Upper lobe of left lung (tissue), 6 donors: Measurements from ENCODE around the gene ACVR2B. TPM values are rescaled to one million over a fixed set of nuclear protein-coding genes. Genes with fewer than 3 reads are reported as not detected.

ENCODE experiments used
- ATAC-seq, 2 donors: fragments of 200-7000 bp; cut with Tn5 transposase; one replicate each; pipeline ENCODE4 v1.9.1; 2022; ENCODE audit warnings: mild to moderate bottlenecking in 2 of 2, moderate library complexity in 2 of 2; ENCODE audit not compliant: low FRiP score in 2 of 2
- DNase-seq, 2 donors: peaks; one replicate each; pipeline ENCODE4 v3.0.0-alpha.2; 2019 to 2020
- H3K27ac ChIP-seq, 4 donors: fragments of 200-600 bp; sonication (generic); one replicate each; pipeline ENCODE4 v1.5.1; 2016 to 2019
- H3K27me3 ChIP-seq, 4 donors: fragments of 200-600 bp; sonication (generic); one replicate each; pipeline ENCODE4 v1.5.1; 2017 to 2019
- H3K36me3 ChIP-seq, 4 donors: fragments of 200-600 bp; sonication (generic); one replicate each; pipeline ENCODE4 v1.5.1; 2016 to 2019
- H3K4me1 ChIP-seq, 4 donors: fragments of 200-600 bp; sonication (generic); one replicate each; pipeline ENCODE4 v1.5.1; 2018 to 2019
- H3K4me3 ChIP-seq, 4 donors: fragments of 200-600 bp; sonication (generic); one replicate each; pipeline ENCODE4 v1.5.1; 2017 to 2019; ENCODE audit warnings: mild to moderate bottlenecking in 2 of 4, moderate library complexity in 1 of 4
- H3K9me3 ChIP-seq, 4 donors: fragments of 200-600 bp; sonication (generic); one replicate each; pipeline ENCODE4 v1.5.1; 2018 to 2019
- CTCF ChIP-seq, 6 experiments: fragments of 450-650 bp in 4 of 6; fragments of 200-600 bp in 2 of 6; sonication (generic) in 2 of 6; IDR thresholded peaks; one replicate each; pipeline ENCODE4 v1.5.1; 2016 to 2019; ENCODE audit warnings: antibody characterized with exemption in 6 of 6
- EP300 ChIP-seq, 4 donors: sonication (generic); formaldehyde crosslinking; IDR thresholded peaks; one replicate each; pipeline ENCODE4 v1.5.1; 2017; ENCODE audit warnings: antibody characterized with exemption in 4 of 4, control low read depth in 2 of 4
- POLR2A ChIP-seq, 4 donors: fragments of 450-650 bp; IDR thresholded peaks; one replicate each; pipeline ENCODE4 v1.5.1; 2016 to 2017; ENCODE audit warnings: antibody characterized with exemption in 4 of 4, mild to moderate bottlenecking in 2 of 4
- POLR2AphosphoS5 ChIP-seq, 2 donors: sonication (generic); formaldehyde crosslinking; IDR thresholded peaks; one replicate each; pipeline ENCODE4 v1.5.1; 2017; ENCODE audit warnings: antibody characterized with exemption in 2 of 2
- WGBS, 2 donors: methylation state at CpG; one replicate each; pipeline ENCODE4 v1.1.5; 2017 to 2018; 5-methylcytosine and 5-hydroxymethylcytosine counted together
- total RNA-seq, 6 donors: library from RNA; depleted of rRNA in 4 of 6; stranded (reverse); fragments of >200 nt in 4 of 6; gene quantifications; one replicate each; pipeline versions ENCODE4 v1.1.0 to v1.2.1, GENCODE V29; 2016 to 2021
- donor health status: DM: no; HTN: no; CAD: no; lungs with moderate emphysema.
- donor health status: DM: no; HTN: yes; CAD: no; lungs with severe emphysema.

The ACVR2B gene
- total RNA-seq, 6 donors from 2014 or later: 4.1 to 9.4 (median 8.0) TPM

- Histone ChIP-seq H3K4me1 (peaks cover 30 to 56% (median 44%) of the 10 kb centered on the region in 4 donors), H3K27me3 (no peaks in the 10 kb centered on the region), H3K4me3 (peak overlapping the region; percentile 81 to 97 (median 91)), H3K36me3 (no peaks in the 10 kb centered on the region), H3K27ac (peak overlapping the region; percentile 81 to 94 (median 84)), H3K9me3 (no peaks in the 10 kb centered on the region)
- 0% methylated on average over 7 to 24 of the region's 78 CpGs for WGBS, 2 donors
- DNase-seq (peak in 1 of 2 donors; percentile 91), ATAC-seq (peak in 1 of 2 donors; percentile 51)
- peak in 2 of 4 donors; percentile 60 to 64 for TF ChIP-seq POLR2A (IDR thresholded peaks at IDR 0.05)
- peak in 1 of 6 experiments; percentile 20 for TF ChIP-seq CTCF (IDR thresholded peaks at IDR 0.05)
- TF ChIP-seq EP300 (IDR thresholded peaks at IDR 0.05): no peak
Measured at GRCh38 chr3:38454178-38454883, 641 bp downstream of the ACVR2B start.

- H3K4me1 ChIP-seq: peaks cover 35 to 63% (median 48%) of the 10 kb centered on the region in 4 donors
- TF ChIP-seq CTCF (IDR thresholded peaks at IDR 0.05): no peak
- TF ChIP-seq POLR2A (IDR thresholded peaks at IDR 0.05): peak in 1 of 4 donors; percentile 44
- peak in 1 of 2 donors; percentile 39 for TF ChIP-seq POLR2AphosphoS5 (IDR thresholded peaks at IDR 0.05)
- H3K27me3 ChIP-seq: no peaks in the 10 kb centered on the region
- H3K27ac ChIP-seq: peak overlapping the region; percentile 81 to 94 (median 84)
- peak; percentile 85 to 96 for DNase-seq
- no peaks in the 10 kb centered on the region for H3K9me3 ChIP-seq
- H3K36me3 ChIP-seq: no peaks in the 10 kb centered on the region
- peak; percentile 53 to 72 for ATAC-seq
- 0% methylated on average over 21 to 30 of the region's 72 CpGs for WGBS, 2 donors
- H3K4me3 ChIP-seq: peak overlapping the region; percentile 81 to 97 (median 91)
Measured at GRCh38 chr3:38454884-38455638, 1.4 kb downstream of the ACVR2B start.

GRCh38 chr3:38455639-38456430, 2.1 kb downstream of the ACVR2B start:
- Histone ChIP-seq H3K36me3 (no peaks in the 10 kb centered on the region), H3K9me3 (no peaks in the 10 kb centered on the region), H3K4me3 (peak overlapping the region; percentile 81 to 97 (median 91)), H3K4me1 (peaks cover 41 to 68% (median 51%) of the 10 kb centered on the region in 4 donors), H3K27ac (peak overlapping the region; percentile 81 to 94 (median 84)), H3K27me3 (no peaks in the 10 kb centered on the region)
- TF ChIP-seq CTCF (IDR thresholded peaks at IDR 0.05) (no peak), POLR2A (IDR thresholded peaks at IDR 0.05) (peak in 1 of 4 donors; percentile 43), EP300 (IDR thresholded peaks at IDR 0.05) (no peak)
- WGBS, 2 donors: 13 to 29% methylated on average over 5 to 15 of the region's 15 CpGs
- DNase-seq (peak in 1 of 2 donors; percentile 59), ATAC-seq (no peak)

GRCh38 chr3:38457111-38458003, 3.7 kb downstream of the ACVR2B start:
- peak in 1 of 2 donors; percentile 49 for DNase-seq
- Histone ChIP-seq H3K9me3 (no peaks in the 10 kb centered on the region), H3K27ac (peak overlapping the region in 1 of 4 donors; percentile 30), H3K4me3 (no peak overlapping the region), H3K36me3 (no peaks in the 10 kb centered on the region), H3K4me1 (peaks cover 41 to 68% (median 54%) of the 10 kb centered on the region in 4 donors), H3K27me3 (no peaks in the 10 kb centered on the region)
- 74 to 82% methylated on average over 9 of the region's 9 CpGs for WGBS, 2 donors
- peak in 1 of 2 donors; percentile 6 for ATAC-seq
- TF ChIP-seq EP300 (IDR thresholded peaks at IDR 0.05) (no peak), CTCF (IDR thresholded peaks at IDR 0.05) (peak in 1 of 6 experiments; percentile 14)
